CD1c-positive myeloid dendritic cell (primary cell): ENCODE results near the gene ITGA11.

Experiments
- DNase-seq: peaks from one replicate; pipeline ENCODE4 v3.0.0-alpha.2; 2016; ENCODE audit errors: extremely low spot score

The ITGA11 gene

GRCh38 chr15:68445351-68445750 lies 13.4 kb upstream of the ITGA11 start:
- DNase-seq = no peak

GRCh38 chr15:68444336-68444735 lies 12.4 kb upstream of the ITGA11 start:
- no peak for DNase-seq

DNA sequence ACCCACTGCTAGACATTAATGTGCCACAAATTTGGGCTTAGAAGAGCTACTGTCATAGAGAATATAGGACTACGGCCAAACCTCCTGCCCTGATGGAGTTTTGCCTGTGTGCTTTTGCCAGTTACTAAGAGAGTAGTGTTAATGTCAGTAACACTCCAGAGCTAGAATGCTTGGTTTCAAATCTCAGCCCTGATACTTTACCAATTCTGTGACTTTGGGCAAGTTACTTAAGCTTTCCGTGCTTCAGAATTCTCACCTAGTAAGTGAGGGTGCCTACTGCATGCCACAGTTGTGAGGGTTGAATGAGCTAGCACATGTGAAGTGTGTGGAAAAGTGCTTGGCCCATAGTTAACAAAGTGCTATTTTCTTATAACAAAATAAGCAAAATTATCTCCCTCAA lies 10.9 kb upstream of the ITGA11 start:
- no peak for DNase-seq

DNA sequence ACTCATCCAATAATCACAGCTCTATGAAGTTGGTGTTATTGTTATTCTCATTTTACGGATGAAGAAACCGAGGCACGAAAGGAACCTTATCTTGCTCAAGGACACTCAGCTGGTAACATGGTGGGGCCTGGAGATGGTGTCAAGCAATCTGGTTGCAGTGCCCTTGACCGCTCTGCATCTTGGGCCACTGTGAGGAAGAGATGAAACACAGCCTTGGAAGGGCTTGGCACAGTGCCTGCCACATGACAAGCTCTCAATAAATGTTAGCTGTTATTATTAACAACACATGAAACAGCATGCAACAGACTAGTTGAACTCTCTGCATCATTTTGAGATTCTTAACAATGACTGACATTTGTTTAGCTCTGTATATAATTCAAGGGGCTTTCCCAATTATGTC lies 10.1 kb upstream of the ITGA11 start:
- no peak for DNase-seq

GRCh38 chr15:68441045-68441743 lies 9.2 kb upstream of the ITGA11 start:
- DNase-seq = no peak

GRCh38 chr15:68440136-68440535 lies 8.2 kb upstream of the ITGA11 start:
- DNase-seq = no peak

- DNase-seq = no peak
Observed at GRCh38 chr15:68439506-68439905, 7.5 kb upstream of the ITGA11 start.

DNA sequence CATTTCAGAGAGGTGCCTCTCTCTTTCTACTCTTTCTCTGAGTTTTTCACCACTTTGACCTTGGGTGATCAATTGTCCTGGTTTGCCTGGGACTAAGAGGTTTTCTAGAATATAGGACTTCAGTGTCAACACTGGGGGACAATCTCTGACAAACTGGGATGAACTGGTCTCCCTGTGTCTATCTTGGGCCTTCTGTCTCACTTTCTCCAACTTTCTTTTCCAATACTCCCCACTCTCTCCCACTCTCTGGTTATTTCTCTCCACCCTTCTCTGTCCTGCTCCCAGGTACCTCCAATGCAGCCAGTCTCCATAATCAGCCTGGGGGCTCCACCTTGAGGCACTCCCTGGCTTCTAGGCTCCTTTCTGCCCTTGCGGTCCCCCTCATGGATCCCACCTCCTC lies 4.7 kb upstream of the ITGA11 start:
- DNase-seq = no peak

DNA sequence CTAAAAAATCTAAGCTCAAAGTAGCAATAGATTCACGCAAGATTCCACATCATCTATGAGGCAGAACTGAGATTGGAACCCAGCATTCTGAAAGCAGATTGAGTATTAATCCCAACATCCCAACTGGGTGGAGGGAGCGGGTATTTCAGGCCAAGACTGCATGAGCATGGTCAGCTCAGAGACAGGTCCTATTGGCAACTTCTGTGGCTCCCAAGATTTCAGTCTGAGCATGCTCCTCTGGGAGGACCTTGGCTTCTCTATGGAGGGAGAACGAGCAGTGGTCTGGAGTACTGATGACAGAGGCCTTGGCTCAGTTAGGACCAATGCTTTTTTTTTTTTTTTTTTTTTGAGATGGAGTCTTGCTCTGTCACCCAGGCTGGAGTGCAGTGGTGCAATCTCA lies 4.0 kb upstream of the ITGA11 start:
- DNase-seq = no peak

- no peak for DNase-seq
Observed at GRCh38 chr15:68434021-68434420, 2.1 kb upstream of the ITGA11 start.

- DNase-seq = no peak
Observed at GRCh38 chr15:68433551-68433950, 1.6 kb upstream of the ITGA11 start.

DNA sequence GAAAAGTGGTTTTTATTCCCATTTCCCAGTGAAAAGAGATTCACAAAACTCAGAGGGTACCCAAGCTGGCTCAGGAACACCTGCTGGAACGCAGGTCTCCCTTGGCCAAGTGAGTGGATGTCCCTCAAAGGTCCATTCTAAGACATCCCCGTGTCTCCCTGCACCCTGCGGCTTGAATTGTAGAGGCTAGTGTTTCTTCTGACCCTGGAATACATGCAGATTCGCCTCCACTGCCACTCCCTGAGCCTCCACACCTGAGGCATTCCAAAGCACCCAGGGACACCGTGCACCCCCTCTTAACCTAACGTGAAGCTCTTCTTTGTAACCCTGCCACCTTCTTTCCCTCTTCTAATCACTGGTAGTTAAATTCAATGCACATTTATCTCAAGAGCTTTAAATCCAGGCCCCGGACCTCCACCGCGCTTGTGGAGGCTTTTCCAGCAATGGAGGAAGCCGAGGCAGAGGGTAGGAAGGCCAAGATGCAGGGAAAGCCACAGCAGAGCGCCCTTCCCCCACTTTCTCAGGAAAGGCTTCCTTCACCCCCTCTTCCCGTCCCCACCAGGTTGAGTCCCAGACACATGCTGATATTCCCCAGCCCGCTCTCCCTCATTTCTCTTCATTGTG lies 590 bp upstream of the ITGA11 start:
- no peak for DNase-seq

DNA sequence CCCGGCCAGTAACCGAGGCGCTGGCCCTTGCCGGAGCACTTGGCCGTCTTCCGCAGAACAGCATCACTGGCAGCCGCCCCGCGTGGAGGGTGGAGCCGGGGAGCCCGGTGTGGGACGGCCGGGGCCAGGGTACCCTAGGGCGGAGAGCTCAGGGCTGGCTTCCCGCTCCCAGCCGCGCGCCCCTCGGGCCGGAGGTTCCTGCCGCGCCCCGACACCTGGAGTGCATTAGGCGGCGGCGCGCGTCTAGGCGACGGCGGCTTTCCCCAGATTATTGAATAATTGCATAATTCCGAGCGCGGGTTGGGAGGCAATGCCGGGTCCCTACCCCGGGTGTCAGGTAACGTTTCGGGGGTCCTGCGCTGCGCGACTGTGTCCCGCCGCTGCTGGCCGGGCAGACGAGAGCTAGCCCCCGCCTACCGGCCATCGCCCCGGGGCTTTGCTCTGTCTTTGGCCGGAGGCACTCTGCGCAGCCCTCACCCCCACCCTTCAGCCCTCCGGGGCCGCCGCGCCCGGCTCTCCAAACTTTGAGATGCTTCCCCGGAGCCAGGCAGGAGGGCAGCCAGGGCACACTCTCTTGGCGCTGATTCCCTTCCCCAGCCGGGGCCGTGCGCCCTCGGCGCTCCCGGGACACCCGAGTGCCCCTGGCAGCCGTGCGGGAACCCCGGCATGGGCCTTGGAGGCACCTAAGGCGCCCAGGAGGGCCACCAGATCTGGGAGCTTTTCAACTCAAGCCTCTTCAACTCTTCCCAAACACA lies 749 bp downstream of the ITGA11 start:
- no peak for DNase-seq

DNA sequence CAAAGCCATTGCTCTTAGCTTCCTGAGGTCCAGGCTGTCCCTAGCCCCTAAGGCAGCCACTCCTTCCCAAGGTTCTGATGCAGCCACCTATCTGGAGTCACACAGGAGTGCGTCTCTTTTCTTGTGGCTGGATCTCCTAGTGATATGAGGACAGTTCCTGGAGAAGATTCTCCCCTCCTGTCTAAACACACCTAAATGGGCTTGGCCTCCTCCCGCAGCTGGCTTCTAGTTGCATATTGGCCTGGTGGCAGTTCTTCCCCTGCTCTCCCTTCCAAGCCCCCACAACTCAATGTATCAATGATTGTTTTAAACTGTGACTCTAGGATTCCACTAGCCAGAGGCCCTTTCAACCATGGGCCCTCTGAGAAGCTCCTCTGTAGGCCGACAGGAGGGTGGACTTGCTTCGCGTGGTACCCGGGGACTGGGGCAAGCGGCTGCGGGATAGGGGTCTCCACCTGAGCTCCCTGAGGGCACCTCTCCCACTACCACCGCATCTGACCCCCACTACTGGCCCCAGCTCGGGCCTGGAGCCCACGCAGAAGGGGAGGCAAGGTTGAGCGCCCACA lies 1.4 kb downstream of the ITGA11 start:
- DNase-seq = no peak

DNA sequence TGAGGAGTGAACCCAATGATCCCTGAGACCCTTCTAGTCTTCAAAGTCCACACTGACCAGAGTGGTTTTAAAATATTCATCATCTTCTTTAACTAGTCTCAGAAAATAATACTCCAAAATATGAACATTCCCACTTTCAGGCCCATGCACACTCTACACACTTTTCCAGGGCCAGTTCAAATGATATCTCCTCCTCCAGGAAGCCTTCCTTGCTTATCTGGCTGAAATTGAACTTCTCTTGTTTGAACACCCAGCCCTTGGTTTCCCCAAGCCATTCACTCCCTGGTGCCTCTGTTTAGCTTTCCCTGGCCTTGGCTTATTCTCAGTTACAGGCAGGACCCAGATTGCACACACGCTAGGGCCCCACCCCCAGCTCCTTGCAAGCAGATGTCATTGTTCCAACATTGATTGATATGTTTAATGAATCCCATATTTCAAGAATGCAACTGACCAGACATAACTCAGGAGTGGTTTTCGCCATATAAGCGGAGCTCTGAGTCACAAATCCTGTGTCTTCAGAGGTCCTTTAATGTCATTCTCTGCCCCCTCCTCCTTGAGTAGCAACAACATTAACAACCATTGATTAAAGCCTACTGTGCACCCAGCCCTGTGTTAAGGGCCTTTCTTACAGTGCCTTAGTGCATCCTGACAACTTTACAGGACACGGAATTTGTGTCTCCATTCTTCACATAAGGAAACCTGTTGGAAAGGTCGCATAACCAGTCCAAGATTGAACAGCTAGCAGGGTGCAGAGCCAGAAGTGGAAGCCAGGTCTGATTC lies 2.1 kb downstream of the ITGA11 start:
- DNase-seq = no peak

- DNase-seq = no peak
Observed at GRCh38 chr15:68428431-68428940, 3.5 kb downstream of the ITGA11 start.

DNA sequence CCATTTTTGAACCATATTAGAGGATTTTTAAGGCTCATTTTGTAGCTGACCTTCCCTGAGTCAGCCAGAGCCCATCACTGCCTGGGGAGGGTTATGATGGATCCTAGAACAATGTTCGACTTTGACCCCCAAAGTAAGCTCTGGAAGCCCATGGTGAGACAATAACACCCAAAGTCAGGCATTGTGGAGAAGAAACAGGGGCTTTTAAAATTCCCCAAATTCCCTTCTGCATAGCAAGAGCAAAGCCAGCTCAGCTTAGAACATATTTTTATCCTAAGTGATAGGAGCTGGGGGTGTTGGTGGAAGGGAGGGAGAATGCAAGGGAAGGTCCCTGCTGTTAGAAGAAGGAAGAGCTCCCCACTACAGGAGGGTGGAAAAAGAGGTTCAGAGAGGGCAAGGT lies 4.0 kb downstream of the ITGA11 start:
- no peak for DNase-seq

DNA sequence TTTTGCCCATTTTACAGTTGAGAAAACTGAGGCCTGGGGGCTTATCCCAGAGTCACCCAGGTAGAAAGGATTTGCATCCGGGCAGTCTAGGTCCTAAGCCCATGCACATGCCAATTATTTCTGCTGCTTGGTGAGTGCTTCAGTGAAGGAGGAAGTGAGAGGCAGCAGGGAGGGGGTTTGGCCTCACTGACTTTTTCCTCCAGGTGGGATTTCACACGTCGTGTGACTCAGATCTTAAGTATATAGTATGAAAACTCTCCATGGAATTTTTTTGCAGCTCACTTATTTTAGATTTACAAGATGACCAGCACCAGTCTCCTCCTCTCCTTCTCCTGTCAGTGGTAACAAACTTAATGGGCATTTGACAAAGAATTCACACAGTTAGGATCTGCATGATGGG lies 4.6 kb downstream of the ITGA11 start:
- DNase-seq = no peak

- no peak for DNase-seq
Observed at GRCh38 chr15:68426116-68426515, 5.8 kb downstream of the ITGA11 start.

GRCh38 chr15:68425428-68426060 lies 6.4 kb downstream of the ITGA11 start:
- no peak for DNase-seq

DNA sequence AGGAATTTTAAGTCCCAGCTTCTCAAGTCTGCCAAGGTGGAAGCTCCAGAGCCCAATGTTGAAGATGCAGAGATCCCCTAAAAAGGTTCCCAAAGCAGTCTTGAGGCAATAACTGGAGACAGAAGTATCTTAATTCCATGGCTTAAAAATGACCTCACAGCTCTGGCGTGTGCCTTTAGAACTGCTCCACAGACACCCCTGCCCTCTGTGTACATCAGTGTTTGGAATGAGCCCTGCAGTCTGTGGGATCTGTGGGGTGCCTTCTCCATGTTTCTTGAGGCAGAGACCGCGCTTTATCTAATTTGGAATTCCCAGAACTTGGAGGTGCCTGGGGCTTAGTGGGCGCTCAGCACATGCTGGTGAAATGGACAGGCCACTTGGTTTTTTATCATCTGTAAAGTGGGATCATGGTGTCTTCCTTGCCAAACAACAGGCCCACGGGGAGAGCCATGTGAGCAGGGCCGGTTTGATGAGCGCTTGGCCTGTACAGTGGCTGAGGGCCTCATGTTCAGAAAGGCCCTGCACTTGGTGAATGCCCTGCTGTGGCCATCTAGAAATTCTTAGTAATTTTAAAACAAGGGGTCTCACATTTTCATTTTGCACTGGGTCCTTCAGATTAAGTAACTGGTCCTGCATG lies 7.1 kb downstream of the ITGA11 start:
- DNase-seq = no peak
